Measurements from ENCODE around the gene MLN.
A peak's percentile ranks its signal among the peaks of the same experiment; 100 is the strongest.

MLN gene

GRCh38 chr6:33771146-33772081 lies 32.4 kb downstream of the MLN start:
- peak; percentile 74 to 75 for ATAC-seq

GRCh38 chr6:33770833-33771145 lies 33.0 kb downstream of the MLN start:
- no peak for ATAC-seq

- no peak for ATAC-seq
Measured at GRCh38 chr6:33770124-33770832, 33.5 kb downstream of the MLN start.

- ATAC-seq = no peak
Measured at GRCh38 chr6:33769248-33769821, 34.5 kb downstream of the MLN start.

GRCh38 chr6:33768644-33769120 lies 35.1 kb downstream of the MLN start:
- peak; percentile 62 to 69 for ATAC-seq

GRCh38 chr6:33766921-33767907 lies 36.6 kb downstream of the MLN start:
- ATAC-seq = no peak

GRCh38 chr6:33765368-33765767 lies 38.4 kb downstream of the MLN start:
- no peak for ATAC-seq

GRCh38 chr6:33764036-33764435 lies 39.8 kb downstream of the MLN start:
- ATAC-seq = no peak

GRCh38 chr6:33763483-33763882 lies 40.3 kb downstream of the MLN start:
- no peak for ATAC-seq

- no peak for ATAC-seq
Measured at GRCh38 chr6:33762713-33763112, 41.1 kb downstream of the MLN start.

- peak; percentile 21 to 51 for ATAC-seq
Measured at GRCh38 chr6:33761922-33762629, 41.7 kb downstream of the MLN start.

- no peak for ATAC-seq
Measured at GRCh38 chr6:33761581-33761921, 42.3 kb downstream of the MLN start.

GRCh38 chr6:33759887-33760629 lies 43.7 kb downstream of the MLN start:
- no peak for ATAC-seq

- no peak for ATAC-seq
Measured at GRCh38 chr6:33758815-33759216, 45.0 kb downstream of the MLN start.

- ATAC-seq = no peak
Measured at GRCh38 chr6:33757906-33758305, 45.9 kb downstream of the MLN start.

- no peak for ATAC-seq
Measured at GRCh38 chr6:33757113-33757512, 46.7 kb downstream of the MLN start.

GRCh38 chr6:33756211-33756954 lies 47.4 kb downstream of the MLN start:
- ATAC-seq = no peak

GRCh38 chr6:33755070-33755869 lies 48.5 kb downstream of the MLN start:
- no peak for ATAC-seq

GRCh38 chr6:33754222-33754621 lies 49.6 kb downstream of the MLN start:
- ATAC-seq = no peak

GRCh38 chr6:33752646-33753015 lies 51.2 kb downstream of the MLN start:
- ATAC-seq = no peak
